ENCODE measurements around the gene CNTNAP4. TPM values are rescaled to one million over a fixed set of nuclear protein-coding genes. Genes with fewer than 3 reads are reported as not detected.

CNTNAP4 gene
- total and polyA plus RNA-seq, 4 donors, result 0.06 to 0.09 TPM; not detected in 2

DNA sequence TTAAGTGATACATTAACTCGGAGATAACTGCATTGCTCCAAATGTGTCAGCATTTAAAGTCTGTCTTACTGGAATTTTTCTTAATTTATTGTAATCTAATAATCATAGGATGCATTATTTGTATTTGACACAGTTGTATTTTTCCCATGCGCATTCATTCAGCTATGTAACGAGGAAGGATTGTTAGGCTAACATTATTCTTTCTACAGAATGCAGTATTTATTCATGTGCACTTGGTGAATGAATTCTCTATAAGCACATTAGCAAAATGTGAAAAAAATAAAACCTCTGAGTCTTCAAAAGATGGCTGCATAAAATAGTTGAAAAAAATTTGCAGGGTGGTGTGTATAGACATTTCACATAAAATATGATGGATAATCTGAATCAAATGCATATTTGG, 168.6 kb downstream of the CNTNAP4 start (continued):
- TF ChIP-seq ZBTB33 (IDR thresholded peaks at IDR 0.05), result no peak

- Histone ChIP-seq H3K27me3 (ENCODE audit: control insufficient read depth in 4 of 4, insufficient read depth in 4 of 4, low read length in 3 of 4) (no peaks in the 10 kb centered on the region), H3K4me3 (ENCODE audit: low read depth in 1 of 3, low read length in 3 of 3) (no peak overlapping the region), H3K9me3 (ENCODE audit: control insufficient read depth in 4 of 4, low read length in 3 of 4) (no peaks in the 10 kb centered on the region), H3K9ac (ENCODE audit: low read depth in 1 of 2, low read length in 2 of 2) (no peak overlapping the region), H3K4me1 (ENCODE audit: control insufficient read depth in 4 of 4, insufficient read depth in 4 of 4, low read length in 3 of 4) (no peaks in the 10 kb centered on the region), H3K36me3 (ENCODE audit: control insufficient read depth in 4 of 4, insufficient read depth in 3 of 4, low read depth in 1 of 4, low read length in 3 of 4) (no peaks in the 10 kb centered on the region), H3K27ac (ENCODE audit: low read depth in 1 of 2, low read length in 2 of 2) (no peak overlapping the region)
- TF ChIP-seq, protein P1, sequence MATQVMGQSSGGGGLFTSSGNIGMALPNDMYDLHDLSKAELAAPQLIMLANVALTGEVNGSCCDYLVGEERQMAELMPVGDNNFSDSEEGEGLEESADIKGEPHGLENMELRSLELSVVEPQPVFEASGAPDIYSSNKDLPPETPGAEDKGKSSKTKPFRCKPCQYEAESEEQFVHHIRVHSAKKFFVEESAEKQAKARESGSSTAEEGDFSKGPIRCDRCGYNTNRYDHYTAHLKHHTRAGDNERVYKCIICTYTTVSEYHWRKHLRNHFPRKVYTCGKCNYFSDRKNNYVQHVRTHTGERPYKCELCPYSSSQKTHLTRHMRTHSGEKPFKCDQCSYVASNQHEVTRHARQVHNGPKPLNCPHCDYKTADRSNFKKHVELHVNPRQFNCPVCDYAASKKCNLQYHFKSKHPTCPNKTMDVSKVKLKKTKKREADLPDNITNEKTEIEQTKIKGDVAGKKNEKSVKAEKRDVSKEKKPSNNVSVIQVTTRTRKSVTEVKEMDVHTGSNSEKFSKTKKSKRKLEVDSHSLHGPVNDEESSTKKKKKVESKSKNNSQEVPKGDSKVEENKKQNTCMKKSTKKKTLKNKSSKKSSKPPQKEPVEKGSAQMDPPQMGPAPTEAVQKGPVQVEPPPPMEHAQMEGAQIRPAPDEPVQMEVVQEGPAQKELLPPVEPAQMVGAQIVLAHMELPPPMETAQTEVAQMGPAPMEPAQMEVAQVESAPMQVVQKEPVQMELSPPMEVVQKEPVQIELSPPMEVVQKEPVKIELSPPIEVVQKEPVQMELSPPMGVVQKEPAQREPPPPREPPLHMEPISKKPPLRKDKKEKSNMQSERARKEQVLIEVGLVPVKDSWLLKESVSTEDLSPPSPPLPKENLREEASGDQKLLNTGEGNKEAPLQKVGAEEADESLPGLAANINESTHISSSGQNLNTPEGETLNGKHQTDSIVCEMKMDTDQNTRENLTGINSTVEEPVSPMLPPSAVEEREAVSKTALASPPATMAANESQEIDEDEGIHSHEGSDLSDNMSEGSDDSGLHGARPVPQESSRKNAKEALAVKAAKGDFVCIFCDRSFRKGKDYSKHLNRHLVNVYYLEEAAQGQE (IDR thresholded peaks at IDR 0.05), result no peak
- TF ChIP-seq, protein P2, sequence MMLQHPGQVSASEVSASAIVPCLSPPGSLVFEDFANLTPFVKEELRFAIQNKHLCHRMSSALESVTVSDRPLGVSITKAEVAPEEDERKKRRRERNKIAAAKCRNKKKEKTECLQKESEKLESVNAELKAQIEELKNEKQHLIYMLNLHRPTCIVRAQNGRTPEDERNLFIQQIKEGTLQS (IDR thresholded peaks at IDR 0.05), result no peak
- no peak for TF ChIP-seq FOXA2 (IDR thresholded peaks at IDR 0.05)
- TF ChIP-seq FOXA1 (IDR thresholded peaks at IDR 0.05), result no peak
- no peak for TF ChIP-seq EGR1 (IDR thresholded peaks at IDR 0.05; ENCODE audit: low read depth in 2 of 2)
- WGBS, result 69% methylated on average over 3 of the region's 3 CpGs
- no peak for DNase-seq (ENCODE audit: low spot score)
Measured at GRCh38 chr16:76446251-76446650, 169.1 kb downstream of the CNTNAP4 start.

- Histone ChIP-seq H3K9me3 (ENCODE audit: control insufficient read depth in 4 of 4, low read length in 3 of 4) (no peaks in the 10 kb centered on the region), H3K4me1 (ENCODE audit: control insufficient read depth in 4 of 4, insufficient read depth in 4 of 4, low read length in 3 of 4) (no peaks in the 10 kb centered on the region), H3K4me3 (ENCODE audit: low read depth in 1 of 3, low read length in 3 of 3) (no peak overlapping the region), H3K36me3 (ENCODE audit: control insufficient read depth in 4 of 4, insufficient read depth in 3 of 4, low read depth in 1 of 4, low read length in 3 of 4) (no peaks in the 10 kb centered on the region), H3K27ac (ENCODE audit: low read depth in 1 of 2, low read length in 2 of 2) (no peak overlapping the region), H3K9ac (ENCODE audit: low read depth in 1 of 2, low read length in 2 of 2) (no peak overlapping the region), H3K27me3 (ENCODE audit: control insufficient read depth in 4 of 4, insufficient read depth in 4 of 4, low read length in 3 of 4) (no peaks in the 10 kb centered on the region)
- WGBS, result 86% methylated on average over 6 of the region's 6 CpGs
- no peak for DNase-seq (ENCODE audit: low spot score)
- TF ChIP-seq TAF1 (conservative IDR thresholded peaks at IDR 0.05) (no peak), HNF4A (conservative IDR thresholded peaks at IDR 0.05) (no peak), ZBTB33 (IDR thresholded peaks at IDR 0.05) (no peak), GABPA (IDR thresholded peaks at IDR 0.05 in 1 of 2, conservative IDR thresholded peaks at IDR 0.05 in 1 of 2) (no peak), YY1 (IDR thresholded peaks at IDR 0.05) (no peak), RXRA (IDR thresholded peaks at IDR 0.05) (no peak), HNF4G (IDR thresholded peaks at IDR 0.05) (no peak), NR2F2 (IDR thresholded peaks at IDR 0.05) (no peak), SP1 (IDR thresholded peaks at IDR 0.05) (no peak)
- TF ChIP-seq, protein P3, sequence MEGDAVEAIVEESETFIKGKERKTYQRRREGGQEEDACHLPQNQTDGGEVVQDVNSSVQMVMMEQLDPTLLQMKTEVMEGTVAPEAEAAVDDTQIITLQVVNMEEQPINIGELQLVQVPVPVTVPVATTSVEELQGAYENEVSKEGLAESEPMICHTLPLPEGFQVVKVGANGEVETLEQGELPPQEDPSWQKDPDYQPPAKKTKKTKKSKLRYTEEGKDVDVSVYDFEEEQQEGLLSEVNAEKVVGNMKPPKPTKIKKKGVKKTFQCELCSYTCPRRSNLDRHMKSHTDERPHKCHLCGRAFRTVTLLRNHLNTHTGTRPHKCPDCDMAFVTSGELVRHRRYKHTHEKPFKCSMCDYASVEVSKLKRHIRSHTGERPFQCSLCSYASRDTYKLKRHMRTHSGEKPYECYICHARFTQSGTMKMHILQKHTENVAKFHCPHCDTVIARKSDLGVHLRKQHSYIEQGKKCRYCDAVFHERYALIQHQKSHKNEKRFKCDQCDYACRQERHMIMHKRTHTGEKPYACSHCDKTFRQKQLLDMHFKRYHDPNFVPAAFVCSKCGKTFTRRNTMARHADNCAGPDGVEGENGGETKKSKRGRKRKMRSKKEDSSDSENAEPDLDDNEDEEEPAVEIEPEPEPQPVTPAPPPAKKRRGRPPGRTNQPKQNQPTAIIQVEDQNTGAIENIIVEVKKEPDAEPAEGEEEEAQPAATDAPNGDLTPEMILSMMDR (IDR thresholded peaks at IDR 0.05; ENCODE audit: low read depth, low read length, missing input control), result no peak
- TF ChIP-seq, protein P2 (IDR thresholded peaks at IDR 0.05), result no peak
- TF ChIP-seq, protein P4, sequence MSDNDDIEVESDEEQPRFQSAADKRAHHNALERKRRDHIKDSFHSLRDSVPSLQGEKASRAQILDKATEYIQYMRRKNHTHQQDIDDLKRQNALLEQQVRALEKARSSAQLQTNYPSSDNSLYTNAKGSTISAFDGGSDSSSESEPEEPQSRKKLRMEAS (IDR thresholded peaks at IDR 0.05), result no peak
Measured at GRCh38 chr16:76450890-76451289, 173.7 kb downstream of the CNTNAP4 start.

Measured in liver (tissue), 9 donors.